Liver (tissue), 9 donors: ENCODE data around the gene PDGFB. TPM values are rescaled to one million over a fixed set of nuclear protein-coding genes. Genes with fewer than 3 reads are reported as not detected.

ENCODE experiments used
- DNase-seq: peaks from one replicate; pipeline ENCODE4 v3.0.0-alpha.2; 2017; ENCODE audit warnings: low spot score
- H3K27ac ChIP-seq, 2 donors: one replicate each; pipeline ENCODE4 v1.7.0; 2013; ENCODE audit warnings: inconsistent platforms in 2 of 2, low read length in 2 of 2, control low read depth in 1 of 2, low read depth in 1 of 2, mild to moderate bottlenecking in 1 of 2
- H3K27me3 ChIP-seq, 4 donors: one replicate each; pipeline versions ENCODE4 v1.6.1 to v1.7.0; 2013; ENCODE audit warnings: low read length in 3 of 4, inconsistent platforms in 1 of 4, mild to moderate bottlenecking in 1 of 4, moderate library complexity in 1 of 4; ENCODE audit not compliant: control insufficient read depth in 4 of 4, insufficient read depth in 4 of 4
- H3K36me3 ChIP-seq, 4 donors: one replicate each; pipeline versions ENCODE4 v1.6.1 to v1.7.0; 2013; ENCODE audit warnings: low read length in 3 of 4, mild to moderate bottlenecking in 3 of 4, low read depth in 1 of 4, moderate library complexity in 1 of 4; ENCODE audit not compliant: control insufficient read depth in 4 of 4, insufficient read depth in 3 of 4
- H3K4me1 ChIP-seq, 4 donors: one replicate each; pipeline versions ENCODE4 v1.6.1 to v1.7.0; 2013; ENCODE audit warnings: low read length in 3 of 4, mild to moderate bottlenecking in 3 of 4, moderate library complexity in 1 of 4; ENCODE audit not compliant: control insufficient read depth in 4 of 4, insufficient read depth in 4 of 4
- H3K4me3 ChIP-seq, 3 donors: one replicate each; pipeline versions ENCODE4 v1.6.1 to v1.7.0; 2013; ENCODE audit warnings: low read length in 3 of 3, control low read depth in 1 of 3, low read depth in 1 of 3, mild to moderate bottlenecking in 1 of 3
- H3K9ac ChIP-seq, 2 donors: one replicate each; pipeline ENCODE4 v1.7.0; 2013; ENCODE audit warnings: low read length in 2 of 2, mild to moderate bottlenecking in 2 of 2, moderate library complexity in 2 of 2, control low read depth in 1 of 2, low read depth in 1 of 2
- H3K9me3 ChIP-seq, 4 donors: one replicate each; pipeline versions ENCODE4 v1.6.1 to v1.7.0; 2013; ENCODE audit warnings: low read length in 3 of 4; ENCODE audit not compliant: control insufficient read depth in 4 of 4
- ATF3 ChIP-seq: IDR thresholded peaks from 2 replicates; pipeline ENCODE4 v1.6.1; 2016; ENCODE audit warnings: antibody characterized with exemption
- CTCF ChIP-seq: fragments of 150-350 bp; IDR thresholded peaks from 2 replicates; pipeline ENCODE4 v1.5.1; 2017; ENCODE audit warnings: improper control_type of control experiment, low read depth, low read length; ENCODE audit not compliant: missing input control
- EGR1 ChIP-seq, 2 donors: IDR thresholded peaks; 2 replicates each; pipeline ENCODE4 v1.6.1; 2016 to 2018; ENCODE audit warnings: antibody characterized with exemption in 2 of 2, low read depth in 2 of 2
- FOXA2 ChIP-seq: IDR thresholded peaks from 2 replicates; pipeline ENCODE4 v1.6.1; 2016; ENCODE audit warnings: antibody characterized with exemption
- GABPA ChIP-seq, 2 donors: IDR thresholded peaks in 1 of 2; conservative IDR thresholded peaks in 1 of 2; 2 replicates each; pipeline ENCODE4 v1.6.1; 2016; ENCODE audit warnings: antibody characterized with exemption in 2 of 2, mild to moderate bottlenecking in 1 of 2, moderate library complexity in 1 of 2
- HNF4A ChIP-seq, 2 donors: conservative IDR thresholded peaks; 2 replicates each; pipeline ENCODE4 v1.6.1; 2016; ENCODE audit warnings: antibody characterized with exemption in 2 of 2, mild to moderate bottlenecking in 2 of 2
- HNF4G ChIP-seq: IDR thresholded peaks from 2 replicates; pipeline ENCODE4 v1.6.1; 2016; ENCODE audit warnings: antibody characterized with exemption
- JUND ChIP-seq, 2 donors: IDR thresholded peaks; 2 replicates each; pipeline ENCODE4 v1.6.1; 2016; ENCODE audit warnings: antibody characterized with exemption in 2 of 2
- NR2F2 ChIP-seq: IDR thresholded peaks from 2 replicates; pipeline ENCODE4 v1.6.1; 2016; ENCODE audit warnings: antibody characterized with exemption
- RAD21 ChIP-seq, 2 donors: IDR thresholded peaks; 2 replicates each; pipeline ENCODE4 v1.6.1; 2016; ENCODE audit warnings: antibody characterized with exemption in 2 of 2, mild to moderate bottlenecking in 2 of 2
- REST ChIP-seq: IDR thresholded peaks from 2 replicates; pipeline ENCODE4 v1.6.1; 2016; ENCODE audit warnings: antibody characterized with exemption, mild to moderate bottlenecking
- RXRA ChIP-seq, 2 donors: IDR thresholded peaks; 2 replicates each; pipeline ENCODE4 v1.6.1; 2017 to 2018; ENCODE audit warnings: antibody characterized with exemption in 2 of 2, mild to moderate bottlenecking in 1 of 2
- SP1 ChIP-seq: IDR thresholded peaks from 2 replicates; pipeline ENCODE4 v1.6.1; 2018; ENCODE audit warnings: antibody characterized with exemption, mild to moderate bottlenecking
- TAF1 ChIP-seq: conservative IDR thresholded peaks from 2 replicates; pipeline ENCODE4 v1.6.1; 2016; ENCODE audit warnings: antibody characterized with exemption, mild to moderate bottlenecking
- YY1 ChIP-seq: IDR thresholded peaks from 2 replicates; pipeline ENCODE4 v1.6.1; 2016; ENCODE audit warnings: antibody characterized with exemption, mild to moderate bottlenecking
- WGBS: extraction: QIAGEN DNeasy Blood & Tissue Kit; methylation state at CpG from one replicate; pipeline ENCODE4 v1.1.7; 2013; 5-methylcytosine and 5-hydroxymethylcytosine counted together
- polyA plus RNA-seq, 2 donors: library from polyadenylated mRNA; stranded (reverse) in 1 of 2; unstranded in 1 of 2; fragments of 200-250 nt in 1 of 2; fragments of >200 nt in 1 of 2; fragmentation: Nextera tagmentation in 1 of 2; extraction: Ambion mirVana in 1 of 2; gene quantifications; one replicate each; pipeline versions ENCODE4 v1.2.1 to v1.2.3, GENCODE V29; 2013 to 2015
- total RNA-seq, 2 donors: library from RNA; depleted of rRNA; stranded (reverse); fragments of >200 nt; gene quantifications; one replicate each; pipeline ENCODE4 v1.2.3, GENCODE V29; 2014
- TF ChIP-seq, protein P1 (sequence below): IDR thresholded peaks from 2 replicates; pipeline ENCODE4 v1.6.1; 2016; ENCODE audit warnings: antibody characterized with exemption
- TF ChIP-seq, protein P2 (sequence below): IDR thresholded peaks from 2 replicates; pipeline ENCODE4 v1.6.1; 2016; ENCODE audit warnings: antibody characterized with exemption
- donor health status: healthy.
- donor health status: healthy.
- donor health status: healthy.
- donor health status: healthy.
- donor health status: healthy.

The PDGFB gene
- total and polyA plus RNA-seq, 4 donors: 0.25 to 4.5 (median 1.7) TPM

GRCh38 chr22:39264349-39265038 is 19.7 kb upstream of the PDGFB start:
- Histone ChIP-seq H3K27ac (no peak overlapping the region), H3K9me3 (peaks cover 5 to 11% (median 8%) of the 10 kb centered on the region in 4 donors), H3K4me1 (no peaks in the 10 kb centered on the region), H3K36me3 (no peaks in the 10 kb centered on the region), H3K9ac (no peak overlapping the region), H3K4me3 (no peak overlapping the region), H3K27me3 (no peaks in the 10 kb centered on the region)
- DNase-seq: no peak
- 84% methylated on average over 13 of the region's 13 CpGs for WGBS
- no peak for TF ChIP-seq HNF4G
- TF ChIP-seq RXRA (IDR thresholded peaks at IDR 0.05): no peak
- TF ChIP-seq JUND (IDR thresholded peaks at IDR 0.05): no peak
- TF ChIP-seq EGR1 (IDR thresholded peaks at IDR 0.05; ENCODE audit: low read depth in 2 of 2): no peak
- TF ChIP-seq HNF4A (conservative IDR thresholded peaks at IDR 0.05): no peak
- TF ChIP-seq RAD21 (IDR thresholded peaks at IDR 0.05): no peak
- no peak for TF ChIP-seq GABPA (IDR thresholded peaks at IDR 0.05 in 1 of 2, conservative IDR thresholded peaks at IDR 0.05 in 1 of 2)
- no peak for TF ChIP-seq ATF3

- WGBS: 90% methylated on average over 10 of the region's 10 CpGs
- no peaks in the 10 kb centered on the region for H3K36me3 ChIP-seq
- H3K27me3 ChIP-seq: no peaks in the 10 kb centered on the region
- TF ChIP-seq ATF3: no peak
- TF ChIP-seq RAD21 (IDR thresholded peaks at IDR 0.05): no peak
- no peak for TF ChIP-seq NR2F2
- no peak for TF ChIP-seq YY1
- TF ChIP-seq HNF4A (conservative IDR thresholded peaks at IDR 0.05): no peak
- H3K4me1 ChIP-seq: no peaks in the 10 kb centered on the region
- no peak overlapping the region for H3K4me3 ChIP-seq
- H3K27ac ChIP-seq: no peak overlapping the region
- no peak overlapping the region for H3K9ac ChIP-seq
- H3K9me3 ChIP-seq: peaks cover 5 to 11% (median 8%) of the 10 kb centered on the region in 4 donors
- DNase-seq: no peak
Measured at GRCh38 chr22:39263626-39264348, 19.0 kb upstream of the PDGFB start.

DNA sequence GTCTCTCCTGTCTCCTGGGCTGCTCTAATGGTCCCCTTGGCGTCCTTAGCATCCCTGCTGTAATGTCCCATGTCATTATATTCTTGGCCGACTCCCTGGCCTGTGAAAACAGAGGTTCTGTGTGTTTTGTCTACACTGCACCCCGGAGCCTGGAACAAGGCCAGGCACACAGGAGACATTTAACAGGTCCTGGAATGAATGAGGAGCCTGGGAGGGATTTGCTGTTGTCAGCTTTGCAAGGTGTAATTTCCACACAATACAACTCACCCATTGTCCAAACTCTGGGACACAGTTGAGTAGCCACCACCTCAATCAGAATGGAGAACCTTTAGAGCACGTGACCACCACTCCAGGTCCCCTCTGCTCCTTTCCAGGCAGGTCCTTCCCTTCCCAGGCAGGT is 14.9 kb upstream of the PDGFB start:
- Histone ChIP-seq H3K27me3 (no peaks in the 10 kb centered on the region), H3K4me1 (peaks cover 0 to under 1% (median 0%) of the 10 kb centered on the region in 4 donors), H3K9ac (no peak overlapping the region), H3K9me3 (peaks cover 5 to 11% (median 8%) of the 10 kb centered on the region in 4 donors), H3K4me3 (no peak overlapping the region), H3K36me3 (no peaks in the 10 kb centered on the region), H3K27ac (no peak overlapping the region)
- no peak for TF ChIP-seq NR2F2
- TF ChIP-seq CTCF: no peak
- TF ChIP-seq, protein P1, sequence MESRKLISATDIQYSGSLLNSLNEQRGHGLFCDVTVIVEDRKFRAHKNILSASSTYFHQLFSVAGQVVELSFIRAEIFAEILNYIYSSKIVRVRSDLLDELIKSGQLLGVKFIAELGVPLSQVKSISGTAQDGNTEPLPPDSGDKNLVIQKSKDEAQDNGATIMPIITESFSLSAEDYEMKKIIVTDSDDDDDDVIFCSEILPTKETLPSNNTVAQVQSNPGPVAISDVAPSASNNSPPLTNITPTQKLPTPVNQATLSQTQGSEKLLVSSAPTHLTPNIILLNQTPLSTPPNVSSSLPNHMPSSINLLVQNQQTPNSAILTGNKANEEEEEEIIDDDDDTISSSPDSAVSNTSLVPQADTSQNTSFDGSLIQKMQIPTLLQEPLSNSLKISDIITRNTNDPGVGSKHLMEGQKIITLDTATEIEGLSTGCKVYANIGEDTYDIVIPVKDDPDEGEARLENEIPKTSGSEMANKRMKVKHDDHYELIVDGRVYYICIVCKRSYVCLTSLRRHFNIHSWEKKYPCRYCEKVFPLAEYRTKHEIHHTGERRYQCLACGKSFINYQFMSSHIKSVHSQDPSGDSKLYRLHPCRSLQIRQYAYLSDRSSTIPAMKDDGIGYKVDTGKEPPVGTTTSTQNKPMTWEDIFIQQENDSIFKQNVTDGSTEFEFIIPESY: no peak
- TF ChIP-seq HNF4G: no peak
- TF ChIP-seq YY1: no peak
- TF ChIP-seq TAF1: no peak
- TF ChIP-seq HNF4A (conservative IDR thresholded peaks at IDR 0.05): no peak
- TF ChIP-seq, protein P2, sequence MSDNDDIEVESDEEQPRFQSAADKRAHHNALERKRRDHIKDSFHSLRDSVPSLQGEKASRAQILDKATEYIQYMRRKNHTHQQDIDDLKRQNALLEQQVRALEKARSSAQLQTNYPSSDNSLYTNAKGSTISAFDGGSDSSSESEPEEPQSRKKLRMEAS: no peak
- no peak for TF ChIP-seq JUND (IDR thresholded peaks at IDR 0.05)
- TF ChIP-seq RAD21 (IDR thresholded peaks at IDR 0.05): no peak
- no peak for TF ChIP-seq GABPA (IDR thresholded peaks at IDR 0.05 in 1 of 2, conservative IDR thresholded peaks at IDR 0.05 in 1 of 2)
- TF ChIP-seq FOXA2: no peak
- no peak for TF ChIP-seq REST
- no peak for TF ChIP-seq EGR1 (IDR thresholded peaks at IDR 0.05; ENCODE audit: low read depth in 2 of 2)
- TF ChIP-seq RXRA (IDR thresholded peaks at IDR 0.05): no peak
- TF ChIP-seq SP1: no peak
- no peak for DNase-seq
- 72% methylated on average over 4 of the region's 4 CpGs for WGBS
